Measurements from ENCODE around the gene ZNF750.

ZNF750 gene

GRCh38 chr17:82794781-82795482, 44.9 kb downstream of the ZNF750 start:
- no peaks in the 10 kb centered on the region for H3K27me3 ChIP-seq (replicated peaks; ENCODE audit: control insufficient read depth, insufficient read depth, low read length, poor library complexity, severe bottlenecking)
- peaks cover 3% of the 10 kb centered on the region for H3K36me3 ChIP-seq (ENCODE audit: control insufficient read depth, insufficient read depth, low read length)
- no peak overlapping the region for H3K4me3 ChIP-seq (ENCODE audit: insufficient read depth, low read depth, low read length, poor library complexity, severe bottlenecking)
- DNase-seq, result no peak
- H3K9me3 ChIP-seq (ENCODE audit: control insufficient read depth, low read length), result no peaks in the 10 kb centered on the region
- H3K4me1 ChIP-seq (ENCODE audit: control insufficient read depth, insufficient read depth, low read length, poor library complexity, severe bottlenecking), result no peaks in the 10 kb centered on the region
- no peak overlapping the region for H3K27ac ChIP-seq (ENCODE audit: insufficient read depth, low read length, poor library complexity, severe bottlenecking)

GRCh38 chr17:82793974-82794630, 45.7 kb downstream of the ZNF750 start:
- no peak for DNase-seq
- H3K36me3 ChIP-seq (ENCODE audit: control insufficient read depth, insufficient read depth, low read length), result peaks cover 3% of the 10 kb centered on the region
- H3K27ac ChIP-seq (ENCODE audit: insufficient read depth, low read length, poor library complexity, severe bottlenecking), result no peak overlapping the region
- H3K9me3 ChIP-seq (ENCODE audit: control insufficient read depth, low read length), result no peaks in the 10 kb centered on the region
- no peaks in the 10 kb centered on the region for H3K27me3 ChIP-seq (replicated peaks; ENCODE audit: control insufficient read depth, insufficient read depth, low read length, poor library complexity, severe bottlenecking)
- H3K4me3 ChIP-seq (ENCODE audit: insufficient read depth, low read depth, low read length, poor library complexity, severe bottlenecking), result no peak overlapping the region
- H3K4me1 ChIP-seq (ENCODE audit: control insufficient read depth, insufficient read depth, low read length, poor library complexity, severe bottlenecking), result no peaks in the 10 kb centered on the region

- no peak for DNase-seq
- no peaks in the 10 kb centered on the region for H3K4me1 ChIP-seq (ENCODE audit: control insufficient read depth, insufficient read depth, low read length, poor library complexity, severe bottlenecking)
- no peaks in the 10 kb centered on the region for H3K9me3 ChIP-seq (ENCODE audit: control insufficient read depth, low read length)
- no peak overlapping the region for H3K27ac ChIP-seq (ENCODE audit: insufficient read depth, low read length, poor library complexity, severe bottlenecking)
- H3K36me3 ChIP-seq (ENCODE audit: control insufficient read depth, insufficient read depth, low read length), result peaks cover 3% of the 10 kb centered on the region
- no peaks in the 10 kb centered on the region for H3K27me3 ChIP-seq (replicated peaks; ENCODE audit: control insufficient read depth, insufficient read depth, low read length, poor library complexity, severe bottlenecking)
- H3K4me3 ChIP-seq (ENCODE audit: insufficient read depth, low read depth, low read length, poor library complexity, severe bottlenecking), result no peak overlapping the region
Measured at GRCh38 chr17:82791532-82791931, 48.3 kb downstream of the ZNF750 start.

- no peaks in the 10 kb centered on the region for H3K27me3 ChIP-seq (replicated peaks; ENCODE audit: control insufficient read depth, insufficient read depth, low read length, poor library complexity, severe bottlenecking)
- H3K36me3 ChIP-seq (ENCODE audit: control insufficient read depth, insufficient read depth, low read length), result peaks cover 3% of the 10 kb centered on the region
- no peaks in the 10 kb centered on the region for H3K9me3 ChIP-seq (ENCODE audit: control insufficient read depth, low read length)
- no peak overlapping the region for H3K4me3 ChIP-seq (ENCODE audit: insufficient read depth, low read depth, low read length, poor library complexity, severe bottlenecking)
- no peak for DNase-seq
- H3K4me1 ChIP-seq (ENCODE audit: control insufficient read depth, insufficient read depth, low read length, poor library complexity, severe bottlenecking), result no peaks in the 10 kb centered on the region
- no peak overlapping the region for H3K27ac ChIP-seq (ENCODE audit: insufficient read depth, low read length, poor library complexity, severe bottlenecking)
Measured at GRCh38 chr17:82790391-82790790, 49.4 kb downstream of the ZNF750 start.

- Histone ChIP-seq H3K4me1 (ENCODE audit: control insufficient read depth, insufficient read depth, low read length, poor library complexity, severe bottlenecking) (no peaks in the 10 kb centered on the region), H3K27ac (ENCODE audit: insufficient read depth, low read length, poor library complexity, severe bottlenecking) (no peak overlapping the region), H3K4me3 (ENCODE audit: insufficient read depth, low read depth, low read length, poor library complexity, severe bottlenecking) (no peak overlapping the region), H3K36me3 (ENCODE audit: control insufficient read depth, insufficient read depth, low read length) (peaks cover 3% of the 10 kb centered on the region), H3K27me3 (replicated peaks; ENCODE audit: control insufficient read depth, insufficient read depth, low read length, poor library complexity, severe bottlenecking) (no peaks in the 10 kb centered on the region), H3K9me3 (ENCODE audit: control insufficient read depth, low read length) (no peaks in the 10 kb centered on the region)
- DNase-seq, result no peak
Measured at GRCh38 chr17:82789806-82790205, 50.0 kb downstream of the ZNF750 start.

- no peak for DNase-seq
- H3K27me3 ChIP-seq (replicated peaks; ENCODE audit: control insufficient read depth, insufficient read depth, low read length, poor library complexity, severe bottlenecking), result no peaks in the 10 kb centered on the region
- H3K27ac ChIP-seq (ENCODE audit: insufficient read depth, low read length, poor library complexity, severe bottlenecking), result no peak overlapping the region
- no peaks in the 10 kb centered on the region for H3K9me3 ChIP-seq (ENCODE audit: control insufficient read depth, low read length)
- H3K4me3 ChIP-seq (ENCODE audit: insufficient read depth, low read depth, low read length, poor library complexity, severe bottlenecking), result no peak overlapping the region
- no peaks in the 10 kb centered on the region for H3K4me1 ChIP-seq (ENCODE audit: control insufficient read depth, insufficient read depth, low read length, poor library complexity, severe bottlenecking)
- peaks cover 7% of the 10 kb centered on the region for H3K36me3 ChIP-seq (ENCODE audit: control insufficient read depth, insufficient read depth, low read length)
Measured at GRCh38 chr17:82789051-82789592, 50.7 kb downstream of the ZNF750 start.

GRCh38 chr17:82788206-82789001, 51.4 kb downstream of the ZNF750 start:
- Histone ChIP-seq H3K36me3 (ENCODE audit: control insufficient read depth, insufficient read depth, low read length) (peaks cover 9% of the 10 kb centered on the region), H3K27ac (ENCODE audit: insufficient read depth, low read length, poor library complexity, severe bottlenecking) (no peak overlapping the region)
- DNase-seq, result no peak

GRCh38 chr17:82787081-82787848, 52.6 kb downstream of the ZNF750 start:
- Histone ChIP-seq H3K36me3 (ENCODE audit: control insufficient read depth, insufficient read depth, low read length) (peaks cover 12% of the 10 kb centered on the region), H3K4me1 (ENCODE audit: control insufficient read depth, insufficient read depth, low read length, poor library complexity, severe bottlenecking) (no peaks in the 10 kb centered on the region), H3K4me3 (ENCODE audit: insufficient read depth, low read depth, low read length, poor library complexity, severe bottlenecking) (no peak overlapping the region), H3K9me3 (ENCODE audit: control insufficient read depth, low read length) (no peaks in the 10 kb centered on the region), H3K27ac (ENCODE audit: insufficient read depth, low read length, poor library complexity, severe bottlenecking) (no peak overlapping the region), H3K27me3 (replicated peaks; ENCODE audit: control insufficient read depth, insufficient read depth, low read length, poor library complexity, severe bottlenecking) (no peaks in the 10 kb centered on the region)
- DNase-seq, result no peak

More at GRCh38 chr17:82788206-82789001, 51.4 kb downstream of the ZNF750 start:
- H3K9me3 ChIP-seq (ENCODE audit: control insufficient read depth, low read length), result no peaks in the 10 kb centered on the region
- no peaks in the 10 kb centered on the region for H3K4me1 ChIP-seq (ENCODE audit: control insufficient read depth, insufficient read depth, low read length, poor library complexity, severe bottlenecking)
- no peak overlapping the region for H3K4me3 ChIP-seq (ENCODE audit: insufficient read depth, low read depth, low read length, poor library complexity, severe bottlenecking)
- H3K27me3 ChIP-seq (replicated peaks; ENCODE audit: control insufficient read depth, insufficient read depth, low read length, poor library complexity, severe bottlenecking), result no peaks in the 10 kb centered on the region

- H3K27me3 ChIP-seq (replicated peaks; ENCODE audit: control insufficient read depth, insufficient read depth, low read length, poor library complexity, severe bottlenecking), result no peaks in the 10 kb centered on the region
- no peaks in the 10 kb centered on the region for H3K4me1 ChIP-seq (ENCODE audit: control insufficient read depth, insufficient read depth, low read length, poor library complexity, severe bottlenecking)
- peaks cover 9% of the 10 kb centered on the region for H3K36me3 ChIP-seq (ENCODE audit: control insufficient read depth, insufficient read depth, low read length)
- H3K9me3 ChIP-seq (ENCODE audit: control insufficient read depth, low read length), result no peaks in the 10 kb centered on the region
- no peak overlapping the region for H3K27ac ChIP-seq (ENCODE audit: insufficient read depth, low read length, poor library complexity, severe bottlenecking)
- no peak for DNase-seq
- no peak overlapping the region for H3K4me3 ChIP-seq (ENCODE audit: insufficient read depth, low read depth, low read length, poor library complexity, severe bottlenecking)
Measured at GRCh38 chr17:82786427-82786826, 53.4 kb downstream of the ZNF750 start.
